ENCODE results near the gene CTSE. TPM values are rescaled to one million over a fixed set of nuclear protein-coding genes. Genes with fewer than 3 reads are reported as not detected.

CTSE gene
- total and polyA plus RNA-seq, 2 experiments from 2014 or later = 65.9 to 86.0 TPM

GRCh38 chr1:206062464-206062863 is 38.8 kb upstream of the CTSE start:
- TF ChIP-seq EZH2phosphoT487 (IDR thresholded peaks at IDR 0.05; ENCODE audit: low read depth, severe bottlenecking, unreplicated experiment) (no peak), EZH2 (IDR thresholded peaks at IDR 0.05; ENCODE audit: borderline replicate concordance) (no peak)
- TF ChIP-seq, protein P1, sequence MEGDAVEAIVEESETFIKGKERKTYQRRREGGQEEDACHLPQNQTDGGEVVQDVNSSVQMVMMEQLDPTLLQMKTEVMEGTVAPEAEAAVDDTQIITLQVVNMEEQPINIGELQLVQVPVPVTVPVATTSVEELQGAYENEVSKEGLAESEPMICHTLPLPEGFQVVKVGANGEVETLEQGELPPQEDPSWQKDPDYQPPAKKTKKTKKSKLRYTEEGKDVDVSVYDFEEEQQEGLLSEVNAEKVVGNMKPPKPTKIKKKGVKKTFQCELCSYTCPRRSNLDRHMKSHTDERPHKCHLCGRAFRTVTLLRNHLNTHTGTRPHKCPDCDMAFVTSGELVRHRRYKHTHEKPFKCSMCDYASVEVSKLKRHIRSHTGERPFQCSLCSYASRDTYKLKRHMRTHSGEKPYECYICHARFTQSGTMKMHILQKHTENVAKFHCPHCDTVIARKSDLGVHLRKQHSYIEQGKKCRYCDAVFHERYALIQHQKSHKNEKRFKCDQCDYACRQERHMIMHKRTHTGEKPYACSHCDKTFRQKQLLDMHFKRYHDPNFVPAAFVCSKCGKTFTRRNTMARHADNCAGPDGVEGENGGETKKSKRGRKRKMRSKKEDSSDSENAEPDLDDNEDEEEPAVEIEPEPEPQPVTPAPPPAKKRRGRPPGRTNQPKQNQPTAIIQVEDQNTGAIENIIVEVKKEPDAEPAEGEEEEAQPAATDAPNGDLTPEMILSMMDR (IDR thresholded peaks at IDR 0.05; ENCODE audit: poor library complexity) = no peak
- no peaks in the 10 kb centered on the region for H3K36me3 ChIP-seq (replicated peaks; ENCODE audit: insufficient read depth, low read depth)
- H2AFZ ChIP-seq = no peak overlapping the region
- 86% methylated on average over 6 of the region's 6 CpGs for WGBS (ENCODE audit: low lambda C conversion rate, missing lambda C conversion rate)
- no peaks in the 10 kb centered on the region for H4K20me1 ChIP-seq (ENCODE audit: insufficient read depth, poor library complexity, severe bottlenecking)
- H3K4me2 ChIP-seq = no peak overlapping the region
- no peaks in the 10 kb centered on the region for H3K9me3 ChIP-seq (ENCODE audit: low read depth)
- H3K79me2 ChIP-seq = no peaks in the 10 kb centered on the region
- no peaks in the 10 kb centered on the region for H3K9me2 ChIP-seq (replicated peaks; ENCODE audit: insufficient read depth)
- H3K27me3 ChIP-seq = no peaks in the 10 kb centered on the region
- no peak overlapping the region for H3K27ac ChIP-seq
- no peak for DNase-seq (ENCODE audit: low spot score)
- peaks cover 7% of the 10 kb centered on the region for H3K4me1 ChIP-seq (ENCODE audit: insufficient read depth)
- no peak overlapping the region for H3K4me3 ChIP-seq

- Histone ChIP-seq H3K9me2 (replicated peaks; ENCODE audit: insufficient read depth) (no peaks in the 10 kb centered on the region), H3K27ac (no peak overlapping the region), H3K79me2 (no peaks in the 10 kb centered on the region), H2AFZ (no peak overlapping the region), H4K20me1 (ENCODE audit: insufficient read depth, poor library complexity, severe bottlenecking) (no peaks in the 10 kb centered on the region), H3K36me3 (replicated peaks; ENCODE audit: insufficient read depth, low read depth) (no peaks in the 10 kb centered on the region), H3K4me1 (ENCODE audit: insufficient read depth) (peaks cover 6% of the 10 kb centered on the region), H3K27me3 (no peaks in the 10 kb centered on the region), H3K4me3 (no peak overlapping the region), H3K9me3 (ENCODE audit: low read depth) (no peaks in the 10 kb centered on the region), H3K4me2 (no peak overlapping the region)
- DNase-seq (ENCODE audit: low spot score) = no peak
- TF ChIP-seq EZH2phosphoT487 (IDR thresholded peaks at IDR 0.05; ENCODE audit: low read depth, severe bottlenecking, unreplicated experiment) = no peak
- TF ChIP-seq EZH2 (IDR thresholded peaks at IDR 0.05; ENCODE audit: borderline replicate concordance) = no peak
- TF ChIP-seq, protein P1 (IDR thresholded peaks at IDR 0.05; ENCODE audit: poor library complexity) = no peak
- WGBS (ENCODE audit: low lambda C conversion rate, missing lambda C conversion rate) = 87% methylated on average over 3 of the region's 3 CpGs
Measured at GRCh38 chr1:206060844-206061243, 37.1 kb upstream of the CTSE start.

DNA sequence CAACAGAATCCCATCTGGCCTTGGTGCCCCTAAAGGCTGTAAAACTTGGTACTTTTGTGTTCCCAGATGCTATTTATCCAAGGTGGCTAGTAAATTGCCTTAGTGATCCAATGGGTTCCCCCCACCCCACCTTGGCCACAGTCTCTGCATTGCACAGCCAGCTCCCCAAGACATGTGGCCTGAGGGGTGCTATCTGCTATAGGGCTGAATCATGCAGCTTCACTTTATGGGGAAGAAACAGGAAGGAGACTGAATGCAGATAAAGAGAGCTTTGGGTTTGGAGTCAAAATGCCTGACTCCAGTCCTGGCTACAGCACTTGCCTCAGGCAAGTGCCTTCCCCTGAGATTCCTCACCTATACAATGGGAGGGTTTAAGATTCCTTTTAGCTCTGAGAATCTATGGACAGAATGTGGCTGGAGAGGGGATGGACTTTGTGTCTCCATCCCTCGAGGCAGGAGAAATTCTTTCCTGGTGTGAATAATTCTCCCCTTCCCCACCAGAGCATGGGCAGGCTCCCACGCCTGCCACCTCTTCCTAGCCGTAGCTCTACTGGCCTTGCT is 35.7 kb upstream of the CTSE start:
- WGBS (ENCODE audit: low lambda C conversion rate, missing lambda C conversion rate) = 59% methylated on average over 3 of the region's 3 CpGs
- no peaks in the 10 kb centered on the region for H3K9me2 ChIP-seq (replicated peaks; ENCODE audit: insufficient read depth)
- H2AFZ ChIP-seq = no peak overlapping the region

More for the DNA sequence above, 35.7 kb upstream of the CTSE start:
- peaks cover 14% of the 10 kb centered on the region for H3K4me1 ChIP-seq (ENCODE audit: insufficient read depth)
- H3K27me3 ChIP-seq = no peaks in the 10 kb centered on the region
- DNase-seq (ENCODE audit: low spot score) = no peak
- no peaks in the 10 kb centered on the region for H3K79me2 ChIP-seq
- TF ChIP-seq EZH2 (IDR thresholded peaks at IDR 0.05; ENCODE audit: borderline replicate concordance) = no peak
- TF ChIP-seq EZH2phosphoT487 (IDR thresholded peaks at IDR 0.05; ENCODE audit: low read depth, severe bottlenecking, unreplicated experiment) = no peak
- TF ChIP-seq, protein P1 (IDR thresholded peaks at IDR 0.05; ENCODE audit: poor library complexity) = no peak
- no peak overlapping the region for H3K27ac ChIP-seq
- H3K36me3 ChIP-seq (replicated peaks; ENCODE audit: insufficient read depth, low read depth) = no peaks in the 10 kb centered on the region
- no peak overlapping the region for H3K4me3 ChIP-seq
- no peaks in the 10 kb centered on the region for H3K9me3 ChIP-seq (ENCODE audit: low read depth)
- H3K4me2 ChIP-seq = no peak overlapping the region
- H4K20me1 ChIP-seq (ENCODE audit: insufficient read depth, poor library complexity, severe bottlenecking) = no peaks in the 10 kb centered on the region

Data from hepatocyte (in vitro differentiated cells).